SK-N-SH treated with all-trans-retinoic acid at 6 μM for 48 hours (cell line): Measurements from ENCODE around the gene EXD3.

Experiments used
- BACH2 ChIP-seq: fragments of 250-450 bp; sonication (Bioruptor Pico); IDR thresholded peaks from 2 replicates; pipeline ENCODE4 v1.9.0; 2021; ENCODE audit warnings: mild to moderate bottlenecking, borderline replicate concordance
- CREB5 ChIP-seq: fragments of 250-450 bp; sonication (Bioruptor Pico); IDR thresholded peaks from 2 replicates; pipeline ENCODE4 v1.5.1; 2020; ENCODE audit warnings: low read depth, mild to moderate bottlenecking, moderate library complexity
- CSDC2 ChIP-seq: fragments of 250-450 bp; sonication (Bioruptor Pico); IDR thresholded peaks from 2 replicates; pipeline ENCODE4 v1.5.0; 2020; ENCODE audit warnings: mild to moderate bottlenecking, moderate library complexity
- CSRNP3 ChIP-seq: fragments of 250-450 bp; sonication (Bioruptor Pico); IDR thresholded peaks from 2 replicates; pipeline ENCODE4 v1.5.1; 2021; ENCODE audit warnings: mild to moderate bottlenecking, moderate library complexity
- ESRRG ChIP-seq: fragments of 250-450 bp; sonication (Bioruptor Pico); IDR thresholded peaks from 2 replicates; pipeline ENCODE4 v1.6.1; 2021; ENCODE audit warnings: mild to moderate bottlenecking
- GLIS3 ChIP-seq: fragments of 250-450 bp; sonication (Bioruptor Pico); IDR thresholded peaks from 2 replicates; pipeline ENCODE4 v1.5.0; 2020; ENCODE audit warnings: mild to moderate bottlenecking, moderate library complexity
- PATZ1 ChIP-seq: fragments of 250-450 bp; sonication (Bioruptor Pico); IDR thresholded peaks from 2 replicates; pipeline ENCODE4 v1.8.0; 2020; ENCODE audit warnings: mild to moderate bottlenecking, moderate library complexity, borderline replicate concordance
- RARB ChIP-seq: fragments of 250-450 bp; sonication (Bioruptor Pico); IDR thresholded peaks from 2 replicates; pipeline ENCODE4 v1.8.0; 2021; ENCODE audit warnings: mild to moderate bottlenecking, moderate library complexity
- TSHZ2 ChIP-seq: fragments of 250-450 bp; sonication (Bioruptor Pico); IDR thresholded peaks from 2 replicates; pipeline ENCODE4 v1.5.0; 2020; ENCODE audit warnings: mild to moderate bottlenecking, moderate library complexity
- ZC3H10 ChIP-seq: fragments of 250-450 bp; sonication (Bioruptor Pico); IDR thresholded peaks from 2 replicates; pipeline ENCODE4 v1.5.1; 2021; ENCODE audit warnings: mild to moderate bottlenecking, moderate library complexity
- ZFP30 ChIP-seq: fragments of 450-650 bp; formaldehyde crosslinking; IDR thresholded peaks from 2 replicates; pipeline ENCODE4 v1.5.0; 2022; ENCODE audit warnings: mild to moderate bottlenecking, moderate library complexity
- ZNF565 ChIP-seq: fragments of 450-650 bp; formaldehyde crosslinking; conservative IDR thresholded peaks from 2 replicates; pipeline ENCODE4 v1.5.0; 2020; ENCODE audit warnings: low read depth, mild to moderate bottlenecking, moderate library complexity
- ZNF70 ChIP-seq: fragments of 450-650 bp; formaldehyde crosslinking; IDR thresholded peaks from 2 replicates; pipeline ENCODE4 v1.5.0; 2020; ENCODE audit warnings: mild to moderate bottlenecking, moderate library complexity
- ZNF8 ChIP-seq: fragments of 450-650 bp; formaldehyde crosslinking; IDR thresholded peaks from 2 replicates; pipeline ENCODE4 v1.5.0; 2020; ENCODE audit warnings: mild to moderate bottlenecking, moderate library complexity

- TF ChIP-seq PATZ1 (CRISPR knock-in tag), result no peak
- TF ChIP-seq BACH2 (CRISPR knock-in tag), result no peak
- TF ChIP-seq GLIS3 (CRISPR knock-in tag), result no peak
- TF ChIP-seq RARB (CRISPR knock-in tag), result no peak
- no peak for TF ChIP-seq ZNF565 (CRISPR knock-in tag)
- TF ChIP-seq ZFP30 (CRISPR knock-in tag), result no peak
- no peak for TF ChIP-seq ZNF8 (CRISPR knock-in tag)
- TF ChIP-seq CSDC2 (CRISPR knock-in tag), result no peak
- TF ChIP-seq CSRNP3 (CRISPR knock-in tag), result no peak
- TF ChIP-seq ESRRG (CRISPR knock-in tag), result no peak
- no peak for TF ChIP-seq TSHZ2 (CRISPR knock-in tag)
- no peak for TF ChIP-seq ZC3H10 (CRISPR knock-in tag)
- no peak for TF ChIP-seq CREB5 (CRISPR knock-in tag)
- TF ChIP-seq ZNF70 (CRISPR knock-in tag), result no peak
These were observed 110.7 kb downstream of the EXD3 start for GRCh38 chr9:137311986-137312851.
